ENCODE data around the gene SHISA9. TPM values are rescaled to one million over a fixed set of nuclear protein-coding genes. Genes with fewer than 3 reads are reported as not detected.

Gene SHISA9
- polyA plus RNA-seq, 3 donors = 0.01 TPM; not detected in 2

DNA sequence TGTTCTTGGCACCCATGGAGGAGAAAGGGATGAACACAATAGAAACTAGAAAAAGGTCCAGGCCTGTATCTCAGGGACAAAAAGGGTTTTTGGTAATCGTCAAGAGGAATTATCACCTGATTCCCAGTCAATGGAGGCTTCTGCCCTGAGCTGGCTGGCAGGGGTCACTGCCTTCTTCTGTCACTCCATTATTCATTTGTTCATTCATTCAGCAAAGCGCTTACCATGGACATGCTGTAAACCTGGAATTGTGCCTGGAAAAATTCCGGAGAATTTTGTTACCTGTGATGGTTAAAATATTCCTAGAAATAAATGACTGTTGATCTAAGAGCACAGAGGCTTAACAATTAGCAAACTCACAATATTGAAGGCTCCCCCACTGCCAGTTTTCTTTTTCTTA is 212.3 kb downstream of the SHISA9 start:
- Mint-ChIP-seq H3K27ac (no peak overlapping the region), H3K9me3 (peaks cover 0 to 15% (median 3%) of the 10 kb centered on the region in 7 donors), H3K36me3 (no peaks in the 10 kb centered on the region), H3K4me3 (no peak overlapping the region), H3K4me1 (no peaks in the 10 kb centered on the region), H3K27me3 (ENCODE audit: low read depth in 3 of 3) (peaks cover 0 to 6% (median 0%) of the 10 kb centered on the region in 3 donors)
- whole genome bisulfite sequencing (ENCODE audit: insufficient coverage) = 92% methylated on average over 1 of the region's 3 CpGs
- H3K4me2 ChIP-seq (replicated peaks; ENCODE audit: extremely low read depth, low read length, poor library complexity, severe bottlenecking) = no peak overlapping the region
- no peaks in the 10 kb centered on the region for H3K36me3 ChIP-seq (replicated peaks in 1 of 2; ENCODE audit: control insufficient read depth in 1 of 2, insufficient read depth in 2 of 2, low read length in 2 of 2)
- intact Hi-C loops (cut with micrococcal nuclease) = no loop called here
- no peak overlapping the region for H3K27ac ChIP-seq (ENCODE audit: low read depth in 1 of 2, low read length in 2 of 2)
- H3K4me3 ChIP-seq (replicated peaks in 1 of 3; ENCODE audit: low read depth in 2 of 3, low read length in 3 of 3) = no peak overlapping the region
- H3K27me3 ChIP-seq (ENCODE audit: control insufficient read depth in 2 of 2, insufficient read depth in 2 of 2, low read length in 2 of 2) = no peaks in the 10 kb centered on the region
- no peaks in the 10 kb centered on the region for H4K20me1 ChIP-seq (ENCODE audit: insufficient read depth, low read length)
- H3K4me1 ChIP-seq (ENCODE audit: control insufficient read depth in 1 of 2, insufficient read depth in 2 of 2, low read length in 2 of 2) = no peaks in the 10 kb centered on the region
- no peak overlapping the region for H3K9ac ChIP-seq (ENCODE audit: insufficient read depth, low read length, poor library complexity, severe bottlenecking)
- H2AFZ ChIP-seq (ENCODE audit: insufficient read depth, low read depth, low read length, poor library complexity, severe bottlenecking) = no peak overlapping the region
- DNase-seq = no peak
- peaks cover 0 to 2% of the 10 kb centered on the region in 2 donors for H3K9me3 ChIP-seq (replicated peaks in 1 of 2; ENCODE audit: control insufficient read depth in 1 of 2, insufficient read depth in 1 of 2, low read length in 2 of 2)
- no peaks in the 10 kb centered on the region for H3K79me2 ChIP-seq (ENCODE audit: insufficient read depth, low read length)
- TF ChIP-seq, protein P1, sequence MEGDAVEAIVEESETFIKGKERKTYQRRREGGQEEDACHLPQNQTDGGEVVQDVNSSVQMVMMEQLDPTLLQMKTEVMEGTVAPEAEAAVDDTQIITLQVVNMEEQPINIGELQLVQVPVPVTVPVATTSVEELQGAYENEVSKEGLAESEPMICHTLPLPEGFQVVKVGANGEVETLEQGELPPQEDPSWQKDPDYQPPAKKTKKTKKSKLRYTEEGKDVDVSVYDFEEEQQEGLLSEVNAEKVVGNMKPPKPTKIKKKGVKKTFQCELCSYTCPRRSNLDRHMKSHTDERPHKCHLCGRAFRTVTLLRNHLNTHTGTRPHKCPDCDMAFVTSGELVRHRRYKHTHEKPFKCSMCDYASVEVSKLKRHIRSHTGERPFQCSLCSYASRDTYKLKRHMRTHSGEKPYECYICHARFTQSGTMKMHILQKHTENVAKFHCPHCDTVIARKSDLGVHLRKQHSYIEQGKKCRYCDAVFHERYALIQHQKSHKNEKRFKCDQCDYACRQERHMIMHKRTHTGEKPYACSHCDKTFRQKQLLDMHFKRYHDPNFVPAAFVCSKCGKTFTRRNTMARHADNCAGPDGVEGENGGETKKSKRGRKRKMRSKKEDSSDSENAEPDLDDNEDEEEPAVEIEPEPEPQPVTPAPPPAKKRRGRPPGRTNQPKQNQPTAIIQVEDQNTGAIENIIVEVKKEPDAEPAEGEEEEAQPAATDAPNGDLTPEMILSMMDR (IDR thresholded peaks at IDR 0.05) = no peak

DNA sequence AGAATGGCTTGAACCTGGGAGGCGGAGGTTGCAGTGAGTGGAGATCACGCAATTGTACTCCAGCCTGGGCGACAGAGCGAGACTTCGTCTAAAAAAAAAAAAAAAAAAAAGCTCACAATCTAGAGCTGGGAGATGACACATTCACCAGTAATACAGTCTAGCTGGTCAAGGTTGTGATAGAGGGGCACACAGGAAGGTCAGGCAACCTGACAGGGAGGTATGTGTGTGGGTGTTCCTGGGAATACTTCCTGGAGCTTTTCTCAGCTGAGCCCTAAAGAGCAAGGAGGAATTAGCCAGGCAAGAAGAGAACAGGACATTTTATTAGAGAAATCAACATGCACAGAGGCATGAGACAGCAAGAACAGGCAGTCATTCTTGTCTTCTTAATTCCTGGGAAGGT is 216.7 kb downstream of the SHISA9 start:
- Mint-ChIP-seq H3K36me3 (no peaks in the 10 kb centered on the region), H3K9me3 (peaks cover 0 to 15% (median 0%) of the 10 kb centered on the region in 7 donors), H3K27ac (no peak overlapping the region), H3K4me1 (no peaks in the 10 kb centered on the region), H3K27me3 (ENCODE audit: low read depth in 3 of 3) (peaks cover 0 to 6% (median 0%) of the 10 kb centered on the region in 3 donors), H3K4me3 (no peak overlapping the region)
- TF ChIP-seq, protein P1 (IDR thresholded peaks at IDR 0.05) = no peak
- WGBS (ENCODE audit: insufficient coverage) = no CpG with 5 or more reads among the region's 5 CpGs
- H4K20me1 ChIP-seq (ENCODE audit: insufficient read depth, low read length) = no peaks in the 10 kb centered on the region
- no peak overlapping the region for H3K27ac ChIP-seq (ENCODE audit: low read depth in 1 of 2, low read length in 2 of 2)
- no peaks in the 10 kb centered on the region for H3K4me1 ChIP-seq (ENCODE audit: control insufficient read depth in 1 of 2, insufficient read depth in 2 of 2, low read length in 2 of 2)
- H3K4me2 ChIP-seq (replicated peaks; ENCODE audit: extremely low read depth, low read length, poor library complexity, severe bottlenecking) = no peak overlapping the region
- H3K36me3 ChIP-seq (replicated peaks in 1 of 2; ENCODE audit: control insufficient read depth in 1 of 2, insufficient read depth in 2 of 2, low read length in 2 of 2) = no peaks in the 10 kb centered on the region
- H3K9me3 ChIP-seq (replicated peaks in 1 of 2; ENCODE audit: control insufficient read depth in 1 of 2, insufficient read depth in 1 of 2, low read length in 2 of 2) = peaks cover 0 to 2% of the 10 kb centered on the region in 2 donors
- no peak for DNase-seq
- H3K27me3 ChIP-seq (ENCODE audit: control insufficient read depth in 2 of 2, insufficient read depth in 2 of 2, low read length in 2 of 2) = no peaks in the 10 kb centered on the region
- H3K9ac ChIP-seq (ENCODE audit: insufficient read depth, low read length, poor library complexity, severe bottlenecking) = no peak overlapping the region
- H3K79me2 ChIP-seq (ENCODE audit: insufficient read depth, low read length) = no peaks in the 10 kb centered on the region
- no peak overlapping the region for H2AFZ ChIP-seq (ENCODE audit: insufficient read depth, low read depth, low read length, poor library complexity, severe bottlenecking)
- no peak overlapping the region for H3K4me3 ChIP-seq (replicated peaks in 1 of 3; ENCODE audit: low read depth in 2 of 3, low read length in 3 of 3)
- intact Hi-C loops (cut with micrococcal nuclease) = no loop called here

Measured in CD14-positive monocyte (primary cell).